A549 (cell line): Measurements from ENCODE around the gene FBF1. TPM values are rescaled to one million over a fixed set of nuclear protein-coding genes. Genes with fewer than 3 reads are reported as not detected.

ENCODE experiments used
- ATAC-seq, 2 experiments: fragments of 200-7000 bp in 1 of 2; fragments of >200 bp in 1 of 2; cut with Nextera tagmentation in 1 of 2; cut with Tn5 transposase in 1 of 2; 3 replicates each; pipeline versions ENCODE4 v1.8.0 to v1.9.1; 2018 to 2020; ENCODE audit warnings: mild to moderate bottlenecking in 1 of 2, moderate library complexity in 1 of 2
- CTCF ChIA-PET: fragments of 300-600 bp; sonication (Branson Sonifier 250); formaldehyde crosslinking; extraction: SDS; loops from one replicate; lab custom pipeline; 2021; ENCODE audit warnings: antibody characterized with exemption, inconsistent platforms; lab: Yijun Ruan, JAX
- POLR2A ChIA-PET: fragments of 350-600 bp; formaldehyde crosslinking; extraction: SDS; loops from one replicate; lab custom pipeline; 2021; ENCODE audit warnings: antibody characterized with exemption, inconsistent platforms; lab: Yijun Ruan, JAX
- DNase-seq, 2 experiments: peaks; one replicate each; pipeline versions ENCODE4 v3.0.0 to v3.0.0-alpha.2; 2011 to 2016; ENCODE audit warnings: low read depth in 1 of 2, low spot score in 1 of 2
- FAIRE-seq: peaks from 2 replicates; lab custom pipeline; 2011; peaks lifted over from hg19 to GRCh38; lab: Jason Lieb, UNC
- H3K27ac ChIP-seq, 2 experiments: fragments of >200 bp; sonication (Bioruptor Twin); formaldehyde crosslinking; 3 replicates each; pipeline ENCODE4 v1.5.1; 2016 to 2017
- H3K4me1 ChIP-seq: fragments of >200 bp; sonication (Bioruptor Twin); formaldehyde crosslinking; 3 replicates; pipeline ENCODE4 v1.6.1; 2016
- H3K4me2 ChIP-seq: fragments of >200 bp; sonication (Bioruptor Twin); formaldehyde crosslinking; 3 replicates; pipeline ENCODE4 v1.6.1; 2016
- H3K4me3 ChIP-seq: fragments of >200 bp; sonication (Bioruptor Twin); formaldehyde crosslinking; 3 replicates; pipeline ENCODE4 v1.5.1; 2016
- H3K9me3 ChIP-seq: fragments of >200 bp; sonication (Bioruptor Twin); formaldehyde crosslinking; 3 replicates; pipeline ENCODE4 v1.6.1; 2016
- CHD4 ChIP-seq: fragments of 200-600 bp; sonication (generic); IDR thresholded peaks from 2 replicates; pipeline ENCODE4 v1.6.1; 2016; ENCODE audit warnings: antibody characterized with exemption, mild to moderate bottlenecking, borderline replicate concordance
- EHF ChIP-seq: fragments of 250-450 bp; sonication (Bioruptor Pico); IDR thresholded peaks from 2 replicates; pipeline ENCODE4 v1.5.0; 2020; ENCODE audit warnings: mild to moderate bottlenecking
- ESRRA ChIP-seq: fragments of 150-350 bp; IDR thresholded peaks from 2 replicates; pipeline ENCODE4 v1.6.1; 2014; ENCODE audit warnings: mild to moderate bottlenecking, low read length, borderline replicate concordance
- FOSB ChIP-seq: fragments of 250-450 bp; sonication (Bioruptor Pico); IDR thresholded peaks from 2 replicates; pipeline ENCODE4 v1.5.0; 2020; ENCODE audit warnings: mild to moderate bottlenecking, moderate library complexity
- HDAC2 ChIP-seq: fragments of 200-600 bp; sonication (generic); IDR thresholded peaks from 2 replicates; pipeline ENCODE4 v1.6.1; 2016
- JUN ChIP-seq, 2 experiments: fragments of >200 bp; sonication (Bioruptor Twin); formaldehyde crosslinking; IDR thresholded peaks; 2 replicates in 1 of 2; 3 replicates in 1 of 2; pipeline ENCODE4 v1.6.1; 2016 to 2017
- JUNB ChIP-seq: fragments of >200 bp; sonication (Bioruptor Twin); formaldehyde crosslinking; IDR thresholded peaks from 2 replicates; pipeline ENCODE4 v1.6.1; 2016
- KDM1A ChIP-seq: fragments of 200-600 bp; sonication (generic); IDR thresholded peaks from 2 replicates; pipeline ENCODE4 v1.6.1; 2016; ENCODE audit warnings: low read depth, mild to moderate bottlenecking
- MAFK ChIP-seq: fragments of 450-650 bp; IDR thresholded peaks from 2 replicates; pipeline ENCODE4 v1.6.1; 2014; ENCODE audit not compliant: partially characterized antibody
- NFE2L2 ChIP-seq: fragments of 150-350 bp; conservative IDR thresholded peaks from 2 replicates; pipeline ENCODE4 v1.6.1; 2014; ENCODE audit warnings: low read length
- POLR2AphosphoS2 ChIP-seq: conservative IDR thresholded peaks from 2 replicates; pipeline ENCODE4 v1.6.1; 2012; ENCODE audit warnings: low read length, improper control_type of control experiment, inconsistent platforms
- RAD21 ChIP-seq, 2 experiments: fragments of >200 bp in 1 of 2; sonication (Bioruptor Twin) in 1 of 2; formaldehyde crosslinking in 1 of 2; IDR thresholded peaks in 1 of 2; conservative IDR thresholded peaks in 1 of 2; 2 replicates in 1 of 2; 3 replicates in 1 of 2; pipeline ENCODE4 v1.6.1; 2012 to 2018; ENCODE audit warnings: inconsistent platforms in 1 of 2
- ZC3H11A ChIP-seq: fragments of 450-650 bp; IDR thresholded peaks from 2 replicates; pipeline ENCODE4 v1.6.1; 2014; ENCODE audit warnings: antibody characterized with exemption, mild to moderate bottlenecking
- ZNF302 ChIP-seq: fragments of 250-450 bp; sonication (Bioruptor Pico); IDR thresholded peaks from 2 replicates; pipeline ENCODE4 v1.9.0; 2021; ENCODE audit warnings: inconsistent platforms, mild to moderate bottlenecking, moderate library complexity
- WGBS: methylation state at CpG from one replicate; pipeline ENCODE4 v1.1.6; 2017; ENCODE audit errors: missing lambda C conversion rate; 5-methylcytosine and 5-hydroxymethylcytosine counted together
- polyA plus RNA-seq, 4 experiments: library from polyadenylated mRNA; depleted of rRNA in 3 of 4; stranded (reverse); fragments of >200 nt; fragmentation: RNase III in 1 of 4; extraction: RNeasy Plus Mini Kit Qiagen cat#74134 plus additional on column Dnase treatment in 1 of 4; gene quantifications; 2 replicates in 3 of 4; 3 replicates in 1 of 4; pipeline ENCODE4 v1.2.3, GENCODE V29; 2011 to 2017
- TF ChIP-seq, protein P1 (sequence below): fragments of 450-650 bp; IDR thresholded peaks from 2 replicates; pipeline ENCODE4 v1.6.1; 2014; ENCODE audit warnings: antibody characterized with exemption
- TF ChIP-seq, protein P2 (sequence below): fragments of >200 bp; sonication (Bioruptor Twin); formaldehyde crosslinking; IDR thresholded peaks from 2 replicates; pipeline ENCODE4 v1.6.1; 2016
- TF ChIP-seq, protein P3 (sequence below): fragments of >200 bp; sonication (Bioruptor Twin); formaldehyde crosslinking; IDR thresholded peaks from 3 replicates; pipeline ENCODE4 v1.6.1; 2016
- TF ChIP-seq, protein P4 (sequence below): fragments of 250-450 bp; sonication (Bioruptor Pico); IDR thresholded peaks from 2 replicates; pipeline ENCODE4 v1.5.0; 2020; ENCODE audit warnings: low read depth, mild to moderate bottlenecking, moderate library complexity
- TF ChIP-seq, protein P5 (sequence below): IDR thresholded peaks from 2 replicates; pipeline ENCODE4 v1.6.1; 2012
- TF ChIP-seq, protein P6 (sequence below): fragments of 200-600 bp; sonication (generic); IDR thresholded peaks from 2 replicates; pipeline ENCODE4 v1.6.1; 2016; ENCODE audit warnings: antibody characterized with exemption, mild to moderate bottlenecking, moderate library complexity

The FBF1 gene
- polyA plus RNA-seq, 2 of the 4 experiments (the other 2 are of a cell fraction), result 8.5 to 17.8 TPM

DNA sequence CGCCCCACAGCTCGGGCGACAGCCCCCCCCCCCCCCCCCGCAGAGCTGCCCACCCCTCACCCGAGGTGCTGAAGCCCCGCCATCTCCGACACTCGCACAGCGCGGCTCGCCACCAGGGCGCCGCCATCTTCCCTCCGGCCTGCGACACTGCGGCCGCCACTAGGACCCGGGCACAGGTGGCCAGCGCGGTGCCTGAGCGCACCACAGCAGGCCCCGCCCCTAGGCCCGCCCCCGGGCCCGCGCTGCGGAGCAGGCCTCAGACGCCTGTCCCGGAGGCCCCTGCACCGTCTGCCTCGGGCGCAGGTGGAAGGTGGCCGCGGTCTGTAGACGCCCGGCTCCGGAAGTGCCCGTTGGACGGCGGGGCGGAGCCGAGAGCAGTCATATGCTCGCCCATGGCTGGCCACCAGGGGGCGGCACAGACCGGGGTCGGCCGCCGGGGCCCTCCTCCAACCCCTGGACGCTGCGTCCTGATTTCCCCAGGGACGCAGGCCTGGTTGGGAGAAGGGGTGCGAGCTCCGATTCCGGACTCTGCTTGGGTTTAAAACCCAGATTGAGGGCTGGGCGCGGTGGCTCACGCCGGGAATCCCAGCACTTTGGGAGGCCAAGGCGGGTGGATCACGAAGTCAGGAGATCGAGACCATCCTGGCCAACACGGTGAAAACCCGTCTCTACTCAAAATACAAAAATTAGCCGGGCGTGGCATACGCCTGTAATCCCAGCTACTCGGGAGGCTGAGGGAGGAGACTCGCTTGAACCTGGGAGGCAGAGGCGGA, 35.9 kb downstream of the FBF1 start, which contains the start of gene MRPL38 (continued):
- TF ChIP-seq, protein P1, sequence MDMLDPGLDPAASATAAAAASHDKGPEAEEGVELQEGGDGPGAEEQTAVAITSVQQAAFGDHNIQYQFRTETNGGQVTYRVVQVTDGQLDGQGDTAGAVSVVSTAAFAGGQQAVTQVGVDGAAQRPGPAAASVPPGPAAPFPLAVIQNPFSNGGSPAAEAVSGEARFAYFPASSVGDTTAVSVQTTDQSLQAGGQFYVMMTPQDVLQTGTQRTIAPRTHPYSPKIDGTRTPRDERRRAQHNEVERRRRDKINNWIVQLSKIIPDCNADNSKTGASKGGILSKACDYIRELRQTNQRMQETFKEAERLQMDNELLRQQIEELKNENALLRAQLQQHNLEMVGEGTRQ, result peak; percentile 34; the same call in 1 of the 2 replicates
- TF ChIP-seq, protein P2, sequence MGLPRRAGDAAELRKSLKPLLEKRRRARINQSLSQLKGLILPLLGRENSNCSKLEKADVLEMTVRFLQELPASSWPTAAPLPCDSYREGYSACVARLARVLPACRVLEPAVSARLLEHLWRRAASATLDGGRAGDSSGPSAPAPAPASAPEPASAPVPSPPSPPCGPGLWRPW, result no peak
- TF ChIP-seq CHD4 (peak; percentile 63; the same call in 1 of the 2 replicates), ESRRA (peak; percentile 81), JUNB (no peak), JUN (IDR thresholded peaks at IDR 0.05) (peak; percentile 63 to 98), HDAC2 (no peak), POLR2AphosphoS2 (0 out of 2 replicates have a peak, but pooled peaks have one; percentile 28), EHF (CRISPR knock-in tag) (no peak)
- TF ChIP-seq, protein P3, sequence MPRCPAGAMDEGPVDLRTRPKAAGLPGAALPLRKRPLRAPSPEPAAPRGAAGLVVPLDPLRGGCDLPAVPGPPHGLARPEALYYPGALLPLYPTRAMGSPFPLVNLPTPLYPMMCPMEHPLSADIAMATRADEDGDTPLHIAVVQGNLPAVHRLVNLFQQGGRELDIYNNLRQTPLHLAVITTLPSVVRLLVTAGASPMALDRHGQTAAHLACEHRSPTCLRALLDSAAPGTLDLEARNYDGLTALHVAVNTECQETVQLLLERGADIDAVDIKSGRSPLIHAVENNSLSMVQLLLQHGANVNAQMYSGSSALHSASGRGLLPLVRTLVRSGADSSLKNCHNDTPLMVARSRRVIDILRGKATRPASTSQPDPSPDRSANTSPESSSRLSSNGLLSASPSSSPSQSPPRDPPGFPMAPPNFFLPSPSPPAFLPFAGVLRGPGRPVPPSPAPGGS, result no peak
- TF ChIP-seq, protein P4, sequence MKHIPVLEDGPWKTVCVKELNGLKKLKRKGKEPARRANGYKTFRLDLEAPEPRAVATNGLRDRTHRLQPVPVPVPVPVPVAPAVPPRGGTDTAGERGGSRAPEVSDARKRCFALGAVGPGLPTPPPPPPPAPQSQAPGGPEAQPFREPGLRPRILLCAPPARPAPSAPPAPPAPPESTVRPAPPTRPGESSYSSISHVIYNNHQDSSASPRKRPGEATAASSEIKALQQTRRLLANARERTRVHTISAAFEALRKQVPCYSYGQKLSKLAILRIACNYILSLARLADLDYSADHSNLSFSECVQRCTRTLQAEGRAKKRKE (CRISPR knock-in tag), result no peak
- TF ChIP-seq, protein P5, sequence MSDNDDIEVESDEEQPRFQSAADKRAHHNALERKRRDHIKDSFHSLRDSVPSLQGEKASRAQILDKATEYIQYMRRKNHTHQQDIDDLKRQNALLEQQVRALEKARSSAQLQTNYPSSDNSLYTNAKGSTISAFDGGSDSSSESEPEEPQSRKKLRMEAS, result peak; percentile 96

DNA sequence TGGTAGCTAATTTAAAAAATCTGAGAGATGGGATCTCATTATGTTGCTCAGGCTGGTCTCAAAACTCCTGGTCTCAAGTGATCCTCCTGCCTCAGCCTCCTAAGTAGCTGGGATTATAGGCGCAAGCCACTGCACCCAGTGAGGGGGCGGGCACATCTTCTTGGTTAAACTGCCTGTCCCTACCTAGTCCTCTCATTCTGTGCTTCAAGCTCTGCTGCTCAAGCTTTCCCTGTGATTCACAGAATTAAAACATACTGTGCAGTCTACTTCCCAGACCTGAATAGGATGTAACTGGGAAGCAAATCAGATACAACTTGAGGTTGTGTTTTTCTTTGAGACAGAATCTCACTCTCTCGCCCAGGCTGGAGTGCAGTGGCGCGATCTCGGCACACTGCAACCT, 38.4 kb downstream of the FBF1 start:
- WGBS, result 95% methylated on average over 6 of the region's 6 CpGs
- DNase-seq, result no peak
- no peak overlapping the region for H3K27ac ChIP-seq
- H3K4me1 ChIP-seq, result peaks cover 22% of the 10 kb centered on the region
- no peak for TF ChIP-seq NFE2L2
- TF ChIP-seq KDM1A, result no peak
- no peak for TF ChIP-seq MAFK
- TF ChIP-seq, protein P6, sequence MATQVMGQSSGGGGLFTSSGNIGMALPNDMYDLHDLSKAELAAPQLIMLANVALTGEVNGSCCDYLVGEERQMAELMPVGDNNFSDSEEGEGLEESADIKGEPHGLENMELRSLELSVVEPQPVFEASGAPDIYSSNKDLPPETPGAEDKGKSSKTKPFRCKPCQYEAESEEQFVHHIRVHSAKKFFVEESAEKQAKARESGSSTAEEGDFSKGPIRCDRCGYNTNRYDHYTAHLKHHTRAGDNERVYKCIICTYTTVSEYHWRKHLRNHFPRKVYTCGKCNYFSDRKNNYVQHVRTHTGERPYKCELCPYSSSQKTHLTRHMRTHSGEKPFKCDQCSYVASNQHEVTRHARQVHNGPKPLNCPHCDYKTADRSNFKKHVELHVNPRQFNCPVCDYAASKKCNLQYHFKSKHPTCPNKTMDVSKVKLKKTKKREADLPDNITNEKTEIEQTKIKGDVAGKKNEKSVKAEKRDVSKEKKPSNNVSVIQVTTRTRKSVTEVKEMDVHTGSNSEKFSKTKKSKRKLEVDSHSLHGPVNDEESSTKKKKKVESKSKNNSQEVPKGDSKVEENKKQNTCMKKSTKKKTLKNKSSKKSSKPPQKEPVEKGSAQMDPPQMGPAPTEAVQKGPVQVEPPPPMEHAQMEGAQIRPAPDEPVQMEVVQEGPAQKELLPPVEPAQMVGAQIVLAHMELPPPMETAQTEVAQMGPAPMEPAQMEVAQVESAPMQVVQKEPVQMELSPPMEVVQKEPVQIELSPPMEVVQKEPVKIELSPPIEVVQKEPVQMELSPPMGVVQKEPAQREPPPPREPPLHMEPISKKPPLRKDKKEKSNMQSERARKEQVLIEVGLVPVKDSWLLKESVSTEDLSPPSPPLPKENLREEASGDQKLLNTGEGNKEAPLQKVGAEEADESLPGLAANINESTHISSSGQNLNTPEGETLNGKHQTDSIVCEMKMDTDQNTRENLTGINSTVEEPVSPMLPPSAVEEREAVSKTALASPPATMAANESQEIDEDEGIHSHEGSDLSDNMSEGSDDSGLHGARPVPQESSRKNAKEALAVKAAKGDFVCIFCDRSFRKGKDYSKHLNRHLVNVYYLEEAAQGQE, result no peak
- TF ChIP-seq FOSB (CRISPR knock-in tag), result no peak
- no peak for TF ChIP-seq ZNF302
- TF ChIP-seq ZC3H11A, result no peak
- no peak for TF ChIP-seq RAD21 (conservative IDR thresholded peaks at IDR 0.05 in 1 of 2, IDR thresholded peaks at IDR 0.05 in 1 of 2)
- ChIA-PET CTCF (interaction anchor here (1.1 to 22.8 kb wide), 6 partner anchors 9 to 119 kb away, joined by 3 to 513 read pairs (median 40); partner anchors contain the start of genes CDK3, TRIM47 and TRIM65), POLR2A (interaction anchor here (0.5 to 3.2 kb wide), 2 partner anchors 25 to 556 kb away, joined by 3 to 18 read pairs; partner anchors contain the start of gene TRIM47)
- FAIRE-seq, result no peak
- H3K9me3 ChIP-seq, result no peaks in the 10 kb centered on the region
- no peak for ATAC-seq
- no peak overlapping the region for H3K4me3 ChIP-seq
- no peak overlapping the region for H3K4me2 ChIP-seq
